NCI-H460 (cell line): ENCODE measurements around the gene LRP1B. TPM values are rescaled to one million over a fixed set of nuclear protein-coding genes. Genes with fewer than 3 reads are reported as not detected.

ENCODE experiments used
- DNase-seq: peaks from one replicate; pipeline ENCODE4 v3.0.0-alpha.2; 2016; ENCODE audit warnings: low read depth; ENCODE audit errors: extremely low read depth
- polyA plus RNA-seq: library from polyadenylated mRNA; depleted of rRNA; stranded (reverse); fragments of >200 nt; gene quantifications from 2 replicates; pipeline ENCODE4 v1.2.3, GENCODE V29; 2014; cell fraction: nucleus; rRNA removed
- total RNA-seq: library from RNA; depleted of rRNA; stranded (reverse); fragments of >200 nt; shearing (Covaris generic); gene quantifications from 2 replicates; pipeline ENCODE4 v1.2.3, GENCODE V29; 2014; rRNA removed

LRP1B gene
- 3.3 and 4.0 TPM in 2 replicates for total RNA-seq
- polyA plus RNA-seq, result 1.3 and 2.3 TPM in 2 replicates

- peak; percentile 55 for DNase-seq
Observed at GRCh38 chr2:142131010-142131669, at the start of gene LRP1B. Gene LRP1B, minus strand, starts transcription at chr2:142131016. Its CDS starts 287 bp downstream, at chr2:142130729.

- no peak for DNase-seq
Observed at GRCh38 chr2:142179686-142180085, 48.9 kb upstream of the LRP1B start.

DNA sequence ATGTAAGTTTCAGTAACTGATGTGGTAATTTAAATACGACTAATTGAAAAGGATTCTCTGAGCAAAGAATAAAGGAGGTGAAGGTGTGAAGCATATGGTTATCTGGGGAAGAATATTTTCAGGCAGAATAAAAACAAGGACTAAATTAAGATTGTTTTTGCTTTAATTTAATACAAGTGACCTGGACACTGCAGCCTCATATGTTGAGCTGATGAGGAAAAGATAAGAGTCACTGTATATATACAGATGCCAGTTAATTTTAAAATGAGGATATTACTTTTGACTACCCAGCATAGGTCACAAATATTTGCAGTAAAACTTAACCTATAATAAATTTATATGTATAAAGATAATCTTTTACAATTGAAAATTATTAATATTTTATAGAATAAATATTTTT, 47.8 kb upstream of the LRP1B start:
- no peak for DNase-seq

DNA sequence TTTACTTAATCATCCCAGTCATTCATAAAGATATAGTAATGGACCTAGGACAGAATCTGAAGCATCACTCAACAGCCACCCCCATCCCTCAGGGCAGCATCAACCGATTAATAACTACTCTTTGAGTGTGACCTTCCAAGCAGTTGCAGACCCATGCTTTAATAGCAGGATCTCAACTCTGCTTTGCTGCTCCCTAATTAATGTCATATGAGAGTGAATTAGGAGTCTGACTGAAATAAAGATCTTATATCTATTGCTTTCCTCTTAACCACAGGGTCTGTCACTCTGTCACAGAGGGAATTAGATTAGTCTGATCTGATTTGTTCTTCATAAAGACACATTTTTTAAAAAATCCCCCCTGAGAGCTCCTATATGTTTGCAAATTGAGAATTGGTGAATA, 46.1 kb upstream of the LRP1B start:
- no peak for DNase-seq

DNA sequence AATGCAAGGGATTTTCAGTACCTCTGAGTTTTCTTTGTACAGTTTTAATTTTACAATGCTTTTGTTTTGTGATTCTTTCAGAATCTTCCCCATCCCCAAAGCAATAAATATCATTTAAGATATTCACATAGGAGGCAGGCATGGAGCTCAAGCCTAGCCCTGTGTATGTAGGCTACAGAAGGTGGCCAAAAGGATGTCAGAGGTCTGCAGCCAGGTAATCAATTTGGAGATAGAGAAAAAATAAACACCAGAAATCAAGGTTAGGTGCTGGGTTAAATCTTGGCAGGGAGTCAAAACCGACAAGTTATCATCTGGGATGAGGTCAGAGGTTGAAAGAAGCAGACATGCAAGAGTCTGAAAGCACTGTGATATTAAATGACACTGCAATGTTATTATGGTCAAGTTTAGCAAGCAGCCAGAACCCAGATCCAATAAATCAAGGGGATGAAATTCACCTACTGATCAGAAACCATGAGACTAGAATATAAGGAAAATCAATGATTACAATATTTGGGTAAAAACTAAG, 45.1 kb upstream of the LRP1B start:
- no peak for DNase-seq

GRCh38 chr2:142174176-142174575, 43.4 kb upstream of the LRP1B start:
- no peak for DNase-seq

- no peak for DNase-seq
Observed at GRCh38 chr2:142170847-142171246, 40.0 kb upstream of the LRP1B start.

- peak; percentile 45 for DNase-seq
Observed at GRCh38 chr2:142165790-142166189, 35.0 kb upstream of the LRP1B start.

DNA sequence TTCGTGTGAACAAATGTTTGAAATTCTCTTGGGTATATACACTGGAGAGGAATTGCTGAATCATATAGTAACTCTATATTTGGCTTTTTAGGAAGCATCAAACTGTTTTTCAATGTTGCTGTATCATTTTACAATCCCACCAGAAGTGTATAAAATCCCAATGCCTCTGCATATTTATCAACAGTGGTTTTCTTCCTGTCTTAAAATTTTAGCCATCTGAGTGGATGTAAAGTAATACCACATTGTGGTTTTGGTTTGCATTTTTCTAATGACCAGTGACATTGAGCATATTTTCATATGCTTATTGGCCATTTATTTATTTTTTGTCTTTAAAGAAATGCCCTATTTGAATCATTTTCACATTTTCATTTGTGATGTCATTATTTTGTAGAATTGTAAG, 22.8 kb upstream of the LRP1B start:
- DNase-seq, result no peak

DNA sequence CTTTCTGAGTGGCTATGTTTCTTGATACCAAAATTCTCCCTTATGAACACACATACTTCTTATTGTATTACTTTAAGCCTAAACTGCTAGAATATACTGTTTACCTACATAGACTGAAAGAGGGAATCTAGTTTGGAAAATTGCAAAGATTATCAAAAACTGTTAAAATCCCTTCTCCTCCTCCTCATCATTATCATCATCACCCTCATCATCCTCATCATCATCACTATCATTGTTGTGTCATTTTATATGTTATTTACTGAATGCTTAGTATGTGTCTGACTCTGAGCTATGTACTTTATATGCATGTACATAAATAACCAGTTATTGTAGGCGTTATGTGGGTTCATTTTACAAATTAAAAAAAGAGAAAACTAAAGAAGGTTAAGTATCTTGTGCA, 19.6 kb upstream of the LRP1B start:
- no peak for DNase-seq

- no peak for DNase-seq
Observed at GRCh38 chr2:142144547-142144946, 13.7 kb upstream of the LRP1B start.

- DNase-seq, result no peak
Observed at GRCh38 chr2:142142595-142142994, 11.8 kb upstream of the LRP1B start.

GRCh38 chr2:142140434-142140845, 9.6 kb upstream of the LRP1B start:
- DNase-seq, result peak; percentile 34

- no peak for DNase-seq
Observed at GRCh38 chr2:142139384-142139783, 8.6 kb upstream of the LRP1B start.

GRCh38 chr2:142136571-142136970, 5.8 kb upstream of the LRP1B start:
- no peak for DNase-seq

DNA sequence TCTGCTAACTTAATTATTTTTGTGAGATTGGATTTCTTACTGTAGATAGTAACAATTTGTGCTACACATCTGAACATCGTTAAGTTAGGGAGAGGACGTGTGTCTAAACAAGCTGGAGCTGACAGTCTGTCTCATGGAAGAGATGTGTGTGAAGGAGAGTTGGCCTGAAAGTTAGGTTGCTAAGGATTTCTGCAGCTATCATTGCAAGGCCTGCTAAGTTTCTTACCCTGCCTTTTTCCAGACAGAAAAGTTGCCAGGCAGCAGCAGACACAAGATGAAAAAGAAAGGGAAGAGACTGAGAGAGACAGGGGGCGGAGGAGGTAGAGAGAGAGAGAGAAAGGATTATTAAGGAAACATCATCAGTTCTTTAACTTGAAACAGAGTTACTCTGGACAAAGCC, 4.1 kb upstream of the LRP1B start:
- DNase-seq, result no peak

DNA sequence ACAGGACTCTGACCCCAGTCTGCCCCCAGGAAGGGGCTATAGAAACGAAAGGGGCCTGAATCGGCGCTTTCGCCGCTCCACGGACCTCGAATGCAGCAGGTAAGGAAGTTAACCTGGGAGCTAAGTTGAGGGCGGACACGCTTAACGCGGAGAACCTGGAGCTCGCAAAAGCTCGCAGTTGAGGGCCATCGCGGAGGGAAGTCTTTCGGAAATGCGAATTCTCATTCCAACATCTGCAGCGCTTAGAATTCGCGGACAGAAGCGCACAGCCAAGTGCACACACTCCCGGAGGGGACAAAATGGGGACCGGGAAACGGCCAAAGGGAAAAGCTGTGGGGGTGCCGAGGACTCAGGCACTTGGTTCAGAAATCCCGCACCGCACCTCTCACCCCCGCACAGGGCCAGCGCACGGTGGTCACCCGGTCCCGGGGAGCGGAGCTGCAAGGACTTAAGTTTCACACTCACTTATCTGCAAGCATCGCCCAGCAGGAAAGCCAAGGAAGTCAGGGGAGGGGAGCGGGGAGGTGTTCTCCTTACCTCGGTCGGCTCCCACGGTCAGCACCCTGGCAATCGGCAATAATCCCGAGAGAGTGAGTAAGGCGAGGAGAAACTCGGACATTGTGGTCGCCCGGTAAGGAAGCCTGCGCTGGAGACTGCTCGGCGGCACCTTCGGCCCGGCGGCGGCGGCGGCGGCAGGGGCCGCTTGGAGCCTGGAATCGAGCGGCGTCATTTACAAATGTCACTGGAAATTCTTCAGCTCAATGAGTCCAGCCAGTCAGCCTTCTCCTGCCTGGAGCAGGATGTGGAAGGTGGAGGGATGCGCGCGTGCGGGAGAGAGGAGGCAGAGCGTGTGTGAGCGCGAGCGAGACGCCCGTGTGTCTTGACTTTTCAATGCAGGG, 456 bp downstream of the LRP1B start:
- peak; percentile 64 for DNase-seq

GRCh38 chr2:142128105-142128504, 2.7 kb downstream of the LRP1B start:
- no peak for DNase-seq

- no peak for DNase-seq
Observed at GRCh38 chr2:142127248-142127647, 3.6 kb downstream of the LRP1B start.

DNA sequence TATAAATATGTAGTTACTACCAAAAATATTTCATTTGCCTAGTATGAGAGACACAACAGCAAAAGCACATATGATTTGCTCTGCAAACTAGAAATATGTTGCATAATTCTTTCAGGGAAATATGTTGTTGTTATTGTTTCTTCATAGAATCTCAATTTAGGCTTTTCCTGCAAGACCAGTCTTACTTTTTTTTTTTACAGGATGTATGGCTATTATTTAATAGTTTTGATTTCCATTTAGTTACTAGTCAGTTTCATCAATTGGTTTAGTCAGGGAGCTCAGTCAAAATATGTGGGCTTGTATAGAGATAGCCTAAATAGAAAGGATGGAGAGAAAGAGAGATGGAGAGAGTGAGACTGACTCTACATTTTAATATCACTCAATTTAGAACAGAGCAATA, 6.1 kb downstream of the LRP1B start:
- DNase-seq, result no peak

- no peak for DNase-seq
Observed at GRCh38 chr2:142119347-142119746, 11.5 kb downstream of the LRP1B start.

DNA sequence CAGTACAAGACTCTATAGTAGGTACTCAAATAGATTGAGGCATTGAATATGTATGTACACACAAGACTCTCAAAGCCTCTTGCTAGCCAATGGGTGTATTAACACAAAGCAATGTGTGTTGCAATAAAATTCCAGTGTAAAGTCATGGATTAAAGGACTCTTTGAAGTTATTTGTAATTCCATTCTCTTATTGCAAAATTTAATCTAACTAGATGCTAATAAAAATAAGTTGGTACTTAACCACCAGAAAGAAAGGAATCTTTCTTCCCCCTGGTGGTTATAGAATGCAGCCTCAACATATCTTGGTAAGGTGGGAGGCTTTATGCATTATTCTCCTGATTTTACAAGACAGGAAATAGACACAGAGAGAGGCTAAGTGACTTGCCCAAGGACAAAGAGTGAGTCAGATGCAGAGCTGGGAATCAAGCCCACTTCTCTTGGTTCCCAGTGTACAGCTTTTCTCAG, 18.0 kb downstream of the LRP1B start:
- no peak for DNase-seq
